HUDEP-2 (cell line): Measurements from ENCODE around the gene GATA5.
A peak's percentile ranks its signal among the peaks of the same experiment; 100 is the strongest.
"Not testable (repeated sequence)": the region's sequence is repeated elsewhere in the genome, so short reads cannot be mapped to it uniquely, and the experiment has no call there.

Experiments used
- DNase-seq, 76 experiments: peaks; one replicate each; lab custom pipeline; 2025; ENCODE audit not compliant: unreplicated experiment in 76 of 76; lab: John Stamatoyannopoulos, UW

Gene GATA5

DNA sequence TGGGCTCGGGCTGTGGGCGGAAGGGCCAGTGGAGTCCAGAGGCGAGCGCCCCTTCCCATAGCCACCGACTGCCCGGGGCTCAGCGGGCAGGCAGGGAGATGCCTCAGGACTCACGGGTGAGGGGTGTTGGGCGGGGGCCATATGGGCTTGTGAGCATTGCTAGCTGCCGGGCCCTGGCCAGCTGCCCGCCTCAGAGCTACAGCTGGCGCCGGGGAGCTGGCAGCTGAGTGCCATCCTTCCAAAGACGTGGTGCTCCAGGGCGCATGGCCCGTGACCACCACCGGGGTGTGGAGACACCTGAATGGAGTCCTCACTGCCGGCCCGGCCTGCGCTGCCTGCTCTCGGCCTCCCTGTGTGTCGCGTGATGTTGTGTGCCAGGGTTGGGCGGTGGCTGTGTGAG is 37.9 kb downstream of the GATA5 start:
- no peak for DNase-seq

DNA sequence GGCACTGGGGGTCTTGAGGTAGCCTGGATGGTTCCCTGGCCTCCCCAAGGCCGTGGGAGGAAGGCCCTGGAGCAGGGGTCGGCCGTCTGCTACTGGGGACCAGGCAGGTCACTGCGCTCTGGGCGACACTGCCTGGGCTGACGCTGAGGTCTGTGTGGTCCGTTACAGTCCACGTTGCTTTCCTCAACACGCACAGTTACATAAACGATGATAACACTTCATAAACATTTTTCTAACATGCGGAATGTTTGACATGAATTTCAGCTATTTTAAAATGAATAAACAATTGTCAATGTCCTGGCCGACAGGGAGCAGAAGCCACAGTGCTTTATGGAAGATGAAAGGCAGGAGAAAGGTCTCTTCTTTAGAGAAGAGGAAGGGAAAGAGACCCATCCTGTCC is 38.3 kb downstream of the GATA5 start:
- DNase-seq, result no peak

DNA sequence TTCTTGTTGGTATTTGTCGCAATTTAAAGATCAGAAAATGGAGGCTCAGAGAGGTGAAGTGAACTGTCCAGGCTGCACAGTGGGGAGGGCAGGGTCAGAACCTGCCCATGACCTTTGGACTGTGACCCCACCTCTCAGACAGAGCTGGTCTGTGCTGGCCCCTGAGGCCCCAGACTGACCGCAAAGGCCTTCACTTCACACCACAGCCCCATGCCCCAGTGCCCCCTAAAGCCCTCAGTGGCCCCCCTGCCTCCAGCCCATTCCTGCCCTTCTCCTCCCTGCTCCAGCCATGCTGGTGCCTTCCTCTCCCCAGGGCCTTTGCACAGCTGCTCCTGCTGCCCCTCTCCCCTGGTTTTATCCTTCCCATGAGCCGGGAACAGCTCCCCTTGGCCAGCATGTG is 39.1 kb downstream of the GATA5 start:
- no peak for DNase-seq

DNA sequence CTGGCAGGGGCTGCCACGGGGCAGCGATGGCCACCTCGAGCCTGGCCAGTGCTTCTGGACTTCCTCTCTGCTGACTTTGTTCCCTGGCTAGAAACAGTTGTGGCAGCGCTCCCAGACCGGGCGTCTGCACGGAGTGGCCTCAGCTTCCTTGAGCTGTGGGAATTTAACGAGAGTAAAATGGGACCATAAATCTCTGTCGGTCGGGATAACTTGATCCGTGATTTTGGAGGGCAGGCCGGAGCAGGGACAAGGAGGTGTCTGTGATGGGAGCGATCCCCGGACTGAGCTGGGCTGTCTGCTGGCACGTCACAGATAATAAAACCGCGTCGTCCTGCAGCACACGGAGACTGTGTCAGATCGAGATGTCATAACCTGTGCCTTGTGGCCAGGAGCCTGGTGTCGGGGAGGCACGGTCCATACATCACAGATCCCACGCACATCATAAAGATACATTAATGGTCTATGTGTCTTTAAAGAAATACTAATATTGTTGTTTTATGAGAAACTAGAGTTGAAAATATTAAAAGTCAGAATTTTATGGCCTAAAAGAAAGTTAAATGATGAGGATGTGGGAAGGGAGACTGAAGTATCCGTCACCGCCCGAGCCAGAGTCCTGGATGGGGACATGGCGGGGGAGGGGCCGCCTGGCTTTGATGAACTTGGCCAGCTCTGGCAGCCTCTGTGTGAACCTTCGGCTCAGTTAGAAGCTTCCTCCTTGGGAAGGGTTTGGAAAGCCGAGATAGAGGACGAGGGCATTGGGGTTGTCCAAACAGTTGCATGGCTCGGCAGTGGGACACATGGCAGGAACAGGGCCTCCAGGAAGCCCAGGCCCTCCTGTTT is 41.9 kb downstream of the GATA5 start:
- DNase-seq, result no peak

DNA sequence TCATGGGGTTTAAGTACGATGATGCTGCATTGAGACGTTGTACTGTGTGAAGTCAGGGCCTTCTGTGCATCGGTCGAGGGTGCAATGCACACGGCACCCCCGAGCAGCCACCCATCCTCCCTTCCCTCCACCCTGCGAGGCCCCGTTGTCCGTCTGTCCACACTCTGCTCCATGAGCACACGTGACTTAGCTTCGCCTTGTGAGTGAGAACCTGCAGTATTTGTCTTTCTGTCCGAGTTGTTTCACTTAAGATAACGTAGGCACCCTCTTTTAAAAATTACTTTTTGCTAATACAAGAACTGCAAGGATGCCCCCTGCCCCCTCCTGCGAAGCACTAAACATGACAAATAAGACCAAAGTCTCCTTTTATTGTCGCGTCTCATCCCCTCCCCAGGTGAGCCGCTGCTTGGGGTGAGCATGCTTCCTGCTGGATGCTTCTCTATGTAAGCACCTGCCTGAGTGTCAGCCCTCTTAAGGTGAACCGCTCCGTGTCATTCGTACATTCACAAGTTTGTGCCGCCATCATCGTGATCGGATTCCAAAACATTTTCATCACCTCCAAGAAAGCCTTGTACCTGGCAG is 44.8 kb downstream of the GATA5 start:
- DNase-seq, result no peak

DNA sequence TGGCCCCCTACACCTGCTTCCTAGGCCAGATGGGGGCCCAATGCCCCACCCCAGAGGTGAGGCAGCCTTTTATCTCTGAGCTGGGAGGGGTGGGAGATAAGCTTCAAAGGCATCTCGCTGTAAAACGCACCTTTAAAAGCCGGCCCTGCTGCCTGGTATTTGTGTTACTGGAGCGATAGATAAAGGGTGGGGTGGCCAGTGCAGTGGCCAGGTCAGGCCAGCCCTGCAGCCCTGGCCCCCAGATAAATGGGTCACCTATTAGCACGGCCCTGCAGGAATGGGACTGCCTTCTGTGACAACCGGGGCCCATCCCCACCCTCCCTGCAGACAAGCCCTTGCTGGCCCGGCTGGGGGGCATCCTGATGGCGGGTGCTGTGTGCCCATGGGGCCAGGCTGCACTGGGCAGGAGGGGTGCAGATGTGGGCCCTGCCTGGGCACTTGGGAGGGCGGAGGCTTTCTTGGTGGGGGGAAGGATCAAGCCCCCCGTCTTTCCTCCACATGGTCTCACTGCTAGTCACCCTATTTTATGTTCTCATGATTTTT is 45.4 kb downstream of the GATA5 start:
- no peak for DNase-seq

DNA sequence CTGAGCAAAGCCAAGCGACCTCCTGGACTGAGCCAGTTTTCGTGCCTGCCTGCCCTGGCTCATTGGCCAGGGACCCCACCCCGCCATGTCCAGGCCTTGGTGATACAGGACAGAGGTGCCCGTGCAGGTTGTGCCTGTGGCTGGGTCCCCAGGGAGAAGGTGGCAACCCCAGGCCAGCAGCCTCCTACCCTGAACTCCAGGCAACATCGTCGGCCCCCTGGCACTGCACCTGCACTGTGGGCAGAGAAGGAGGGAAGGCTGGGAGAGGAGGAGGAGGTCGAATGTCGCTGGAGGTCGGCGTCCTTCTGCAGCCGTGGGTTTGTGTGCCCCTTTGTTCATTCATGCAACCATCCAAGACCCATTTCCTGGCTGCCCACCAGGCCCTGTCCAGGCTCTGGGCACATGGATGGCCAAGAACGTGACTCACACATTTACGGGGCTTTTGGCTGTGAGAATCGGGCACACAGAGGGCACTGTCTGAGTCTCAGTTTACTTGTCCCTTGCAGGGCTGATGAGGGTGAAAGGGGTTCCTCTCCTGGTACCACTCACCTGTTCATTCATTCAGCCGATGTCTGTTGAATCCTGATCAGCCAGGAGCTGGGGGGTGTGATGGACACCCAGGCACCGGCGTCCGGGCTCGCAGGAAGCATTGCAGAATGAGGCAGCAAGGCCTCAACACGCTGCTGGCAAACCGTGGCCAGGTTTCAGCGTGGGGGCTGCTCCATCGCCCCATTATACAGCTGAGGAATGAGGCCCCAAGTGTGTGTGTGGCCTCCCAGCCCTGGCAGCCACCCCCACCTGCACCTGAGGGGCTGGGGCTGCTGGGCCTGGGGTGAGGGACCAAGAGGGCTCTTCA is 46.1 kb downstream of the GATA5 start:
- DNase-seq, result no peak

DNA sequence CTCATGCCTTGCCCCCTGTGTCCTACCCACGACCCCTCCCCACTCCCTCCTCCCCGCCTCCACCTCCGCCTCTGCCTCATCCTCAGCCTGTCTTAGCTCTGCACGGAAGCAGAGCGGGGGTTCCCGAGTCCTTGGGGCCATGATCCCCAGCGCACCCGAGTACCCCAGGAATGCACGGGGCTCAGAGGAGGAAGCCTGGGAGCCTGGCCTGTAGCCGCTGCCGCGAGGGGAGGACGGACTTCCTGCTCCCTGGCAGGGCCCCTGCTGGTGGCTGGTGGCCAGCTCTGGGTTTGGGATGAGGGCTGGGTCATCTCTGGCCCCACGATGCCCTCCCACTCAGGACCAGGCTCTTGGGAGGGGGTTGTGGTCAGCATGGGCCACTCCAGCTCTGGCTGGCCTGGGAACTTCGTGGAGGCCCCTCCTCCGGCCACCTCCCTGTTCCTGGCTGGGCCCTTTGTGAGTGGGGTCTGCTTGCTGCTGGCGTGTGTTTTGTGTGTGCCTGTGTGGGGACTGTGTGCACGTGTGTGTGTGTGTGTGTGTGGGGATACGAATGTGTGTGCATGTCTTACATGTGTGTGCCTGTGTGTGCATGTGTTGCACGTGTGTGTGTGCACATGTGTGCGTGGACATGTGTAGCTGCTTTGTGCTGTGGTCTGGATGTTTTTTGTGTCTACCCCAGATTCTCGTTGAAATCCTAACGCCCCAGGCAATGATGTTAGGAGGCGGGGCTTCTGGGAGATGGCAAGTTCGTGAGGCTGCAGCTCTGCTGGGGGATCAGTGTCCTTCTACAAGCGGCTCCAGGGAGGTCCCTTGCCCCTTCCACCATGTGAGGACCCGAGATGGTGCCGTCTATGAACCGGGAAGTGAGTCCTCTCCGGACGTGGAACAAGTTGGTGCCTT is 47.1 kb downstream of the GATA5 start:
- DNase-seq, result no peak

DNA sequence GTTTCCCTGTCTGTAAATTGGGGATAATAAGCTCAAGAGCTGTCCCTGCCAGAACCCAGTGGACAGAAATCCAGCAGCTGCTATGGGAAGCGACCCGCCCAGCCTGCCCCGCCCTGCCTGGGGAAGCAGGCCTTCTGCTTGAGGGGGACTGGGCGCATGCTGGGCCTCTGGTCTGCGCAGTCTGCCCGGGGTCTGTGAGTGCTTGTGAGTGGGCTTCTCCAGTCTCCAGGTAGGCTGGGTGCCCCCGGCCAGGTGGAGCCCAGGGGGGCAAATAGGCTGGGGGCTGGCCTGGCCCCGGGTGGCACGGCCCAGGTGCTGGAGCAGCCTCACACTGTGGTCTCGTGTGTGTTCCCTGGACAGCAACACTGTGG is 47.8 kb downstream of the GATA5 start:
- no peak for DNase-seq

DNA sequence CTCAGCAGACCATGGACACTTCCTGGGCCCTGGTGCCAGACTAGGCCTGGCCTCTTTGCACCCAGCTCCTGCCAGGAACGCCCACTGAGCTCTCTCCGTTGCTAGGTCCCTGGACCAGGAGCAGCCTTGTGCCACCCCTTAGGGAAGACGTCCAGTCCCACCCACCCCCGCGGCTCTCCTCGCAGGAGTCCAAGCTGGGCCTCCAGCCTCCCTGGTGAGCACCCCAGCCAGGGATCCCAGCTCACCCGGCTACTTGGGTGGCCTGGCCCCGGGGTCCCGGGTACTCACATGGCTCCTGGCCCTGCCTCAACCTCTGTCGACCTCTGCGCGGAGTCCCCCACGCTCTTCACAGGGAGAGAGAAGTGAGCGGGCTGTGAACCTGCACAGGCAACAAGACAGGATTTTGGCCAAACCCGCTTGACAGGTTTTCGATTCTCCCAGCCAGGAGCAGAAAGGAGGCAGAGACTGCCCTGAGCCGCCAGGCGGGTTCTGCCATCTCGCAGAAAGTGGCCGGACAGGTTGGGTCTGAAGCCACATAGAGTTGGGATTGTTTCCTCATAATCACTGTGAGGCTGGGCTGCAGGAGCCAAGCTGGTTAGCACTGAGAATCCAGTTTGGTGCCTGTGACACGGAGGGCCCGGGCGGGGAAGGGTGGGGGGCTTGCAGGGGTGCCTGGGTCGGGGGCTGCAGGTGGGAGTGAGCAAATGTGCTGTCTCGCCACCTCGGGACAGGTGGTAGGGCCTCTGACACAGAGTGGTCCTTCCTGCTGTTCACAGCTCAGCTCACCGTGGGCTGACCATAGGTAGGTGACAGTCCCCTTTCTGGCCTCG is 48.4 kb downstream of the GATA5 start, which contains the start of gene RBBP8NL:
TSS of gene RBBP8NL (minus strand) at position 368 of the 830 bp plus-strand sequence. CDS start 7,892 bp downstream, outside the sequence.
- DNase-seq, result no peak

DNA sequence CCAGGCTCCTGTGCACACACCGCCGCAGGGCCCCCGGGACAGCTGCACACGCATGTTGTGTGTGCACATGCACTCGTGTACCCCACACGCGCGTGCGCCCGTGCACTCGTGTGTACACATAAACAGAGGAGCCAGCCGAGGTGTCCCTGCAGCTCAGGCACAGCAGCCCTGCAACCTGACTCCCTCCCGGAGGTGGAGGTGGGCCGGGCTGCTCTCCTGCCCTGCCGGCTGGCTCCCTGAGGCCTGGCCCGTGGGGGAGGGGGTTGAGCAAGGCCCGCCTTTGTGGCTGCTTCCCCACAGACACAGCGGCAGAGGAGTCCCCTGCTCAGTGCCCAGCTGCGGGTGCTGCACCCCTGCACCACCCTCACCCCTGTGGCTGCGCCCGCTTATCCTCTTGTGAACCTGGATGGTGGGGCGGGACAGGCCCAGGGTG is 49.1 kb downstream of the GATA5 start:
- no peak for DNase-seq

DNA sequence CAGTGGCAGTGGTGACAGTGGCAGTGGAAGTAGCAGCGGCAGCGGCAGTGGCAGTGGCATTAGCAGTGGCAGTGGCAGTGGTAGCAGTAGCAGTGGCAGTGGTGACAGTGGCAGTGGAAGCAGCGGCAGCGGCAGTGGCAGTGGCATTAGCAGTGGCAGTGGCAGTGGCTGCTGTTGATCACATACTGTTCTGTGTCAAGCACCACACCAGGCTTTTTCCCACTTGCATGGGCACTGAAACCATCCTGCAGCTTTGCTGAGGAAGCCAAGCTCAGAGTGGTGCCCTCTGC is 49.8 kb downstream of the GATA5 start:
- not testable (repeated sequence) for DNase-seq

DNA sequence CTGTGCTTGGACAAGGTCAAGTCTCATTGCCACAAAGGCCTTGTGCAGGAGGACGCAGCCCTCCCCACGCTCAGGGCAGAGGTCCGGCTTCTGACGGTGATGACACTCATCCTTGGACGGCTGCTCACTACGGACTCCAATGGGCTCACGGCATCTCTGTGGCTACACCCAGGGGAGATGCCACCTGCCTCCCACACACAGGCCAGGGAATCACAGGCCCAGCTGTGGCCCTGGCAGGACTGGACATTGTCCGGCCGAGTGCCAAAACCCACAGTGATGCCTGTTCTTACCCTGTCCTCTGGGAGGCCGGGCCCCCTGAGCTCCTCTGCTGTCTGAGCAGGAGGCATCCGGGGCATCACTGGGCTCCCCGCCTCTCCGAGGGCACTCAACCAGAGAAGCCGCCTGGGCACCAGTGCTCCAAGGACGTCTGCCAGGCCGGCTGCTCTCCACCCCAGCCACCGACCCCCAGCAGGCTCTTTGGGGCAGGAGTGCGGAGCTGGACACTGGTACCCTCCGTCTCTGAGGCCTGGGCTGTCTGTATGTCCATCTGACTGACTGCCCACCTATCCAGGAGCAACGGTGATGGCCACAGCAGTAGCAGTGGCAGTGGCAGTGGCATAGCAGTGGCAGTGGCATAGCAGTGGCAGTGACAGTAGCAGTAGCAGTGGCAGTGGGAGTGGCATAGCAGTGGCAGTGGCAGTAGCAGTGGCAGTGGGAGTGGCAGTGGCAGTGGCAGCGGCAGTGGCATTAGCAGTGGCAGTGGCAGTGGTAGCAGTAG is 50.3 kb downstream of the GATA5 start:
- DNase-seq, result no peak

DNA sequence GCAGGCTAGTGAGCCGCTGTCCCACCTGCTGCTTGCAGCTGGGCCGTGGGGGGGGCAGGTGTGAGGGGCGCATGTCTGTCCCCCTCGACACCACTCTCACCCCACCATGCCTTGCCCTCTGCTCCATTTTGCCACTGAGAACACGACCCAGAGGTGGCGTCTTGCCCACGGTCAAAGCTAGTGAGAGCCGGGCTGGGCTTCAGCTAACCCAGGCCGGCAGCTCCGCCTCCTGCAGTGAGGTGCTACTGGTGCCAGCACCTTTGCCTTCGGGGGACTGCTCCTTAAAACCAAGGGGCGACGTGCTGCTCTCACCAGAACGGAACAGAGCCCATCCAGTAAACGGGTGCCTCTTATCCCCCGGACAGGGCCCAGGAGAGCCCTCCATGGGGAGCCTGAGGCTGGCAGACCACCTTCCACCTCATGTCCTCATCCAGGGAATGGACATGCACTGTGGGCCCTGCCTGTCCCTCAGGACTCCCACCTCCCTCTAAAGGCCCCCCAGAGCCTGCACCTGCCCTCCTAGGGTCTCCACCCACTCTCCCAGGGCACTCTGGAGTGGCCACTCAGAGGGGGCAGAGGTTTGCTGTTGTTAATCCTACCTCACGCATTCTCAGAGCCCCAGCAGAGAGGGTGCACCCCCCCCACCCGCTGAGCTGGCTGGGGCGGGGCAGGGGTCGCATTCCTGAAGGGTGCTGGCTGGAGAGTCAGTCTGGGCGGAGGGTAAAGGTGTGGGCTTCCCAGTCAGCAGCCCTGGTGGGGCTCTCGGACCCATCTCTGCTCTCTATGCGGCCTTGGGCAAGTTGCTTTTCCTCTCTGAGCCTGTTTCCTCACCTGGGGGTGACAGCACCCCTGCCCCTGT is 51.3 kb downstream of the GATA5 start:
- no peak for DNase-seq

DNA sequence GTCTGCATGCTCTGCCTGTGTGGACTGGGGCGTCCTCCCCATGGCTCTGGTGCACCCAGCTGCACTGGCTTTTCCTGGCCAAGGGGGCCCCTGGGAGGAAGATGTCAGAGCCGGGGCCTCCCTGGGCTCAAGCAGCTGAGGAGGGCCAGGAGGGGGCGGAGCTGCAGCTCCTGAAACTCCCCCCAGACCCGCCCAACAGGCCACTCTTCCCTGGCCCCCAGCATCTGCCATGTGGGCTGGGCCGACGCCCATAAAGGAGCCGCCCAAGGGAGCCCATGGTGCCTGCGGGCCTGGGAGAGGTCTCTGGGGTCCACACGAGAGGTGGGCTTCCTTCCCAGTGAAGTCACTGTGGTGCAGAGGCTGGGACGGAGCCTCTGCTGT is 52.5 kb downstream of the GATA5 start:
- peak in 5 of 76 experiments; percentile 6 to 24 (median 12) for DNase-seq

DNA sequence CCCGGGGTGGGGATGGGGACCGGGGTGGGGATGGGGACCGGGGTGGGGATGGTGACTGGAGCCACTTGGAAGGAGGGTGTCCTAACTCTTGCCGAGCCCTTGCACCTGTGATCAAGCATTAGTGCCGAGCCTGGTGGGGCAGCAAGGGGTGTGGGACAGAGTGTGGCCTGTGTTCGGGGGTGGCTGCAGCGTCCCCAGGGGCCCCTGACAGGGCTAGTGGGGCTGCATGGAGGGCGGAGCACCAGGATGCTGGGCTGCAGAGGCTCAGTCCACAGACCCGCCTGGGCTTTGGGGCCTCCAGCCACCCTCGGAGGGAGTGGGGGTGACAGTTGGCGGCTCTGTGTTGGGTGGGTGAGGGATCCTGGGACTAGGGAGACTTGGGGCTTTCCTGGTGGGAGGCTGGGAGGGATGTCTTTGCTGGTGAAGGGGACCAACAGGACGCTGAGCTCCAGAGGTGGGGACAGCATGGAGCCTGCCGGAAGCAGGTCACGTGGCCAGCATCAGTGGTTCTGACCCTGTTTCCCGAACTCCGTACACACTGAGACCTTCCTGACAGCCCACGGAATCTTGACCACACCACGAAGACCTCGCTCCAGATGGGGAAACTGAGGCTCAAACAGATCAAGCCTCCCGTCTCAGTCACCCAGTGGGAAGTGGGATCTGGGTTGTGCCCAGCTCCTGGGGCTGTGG is 53.0 kb downstream of the GATA5 start:
- DNase-seq, result no peak

DNA sequence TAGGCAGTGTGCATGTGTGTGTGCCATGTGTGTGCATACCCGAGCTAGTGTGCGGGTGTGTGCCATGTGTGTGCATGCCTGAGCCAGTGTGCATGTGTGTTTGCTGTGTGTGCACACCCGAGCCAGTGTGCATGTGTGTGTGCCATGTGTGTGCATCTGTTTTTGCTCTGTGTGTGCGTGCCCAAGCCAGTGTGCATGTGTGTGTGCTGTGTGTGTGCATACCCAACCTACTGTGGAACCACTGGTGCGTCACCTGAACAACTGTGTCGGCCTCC is 54.1 kb downstream of the GATA5 start:
- no peak for DNase-seq
